OCI-LY1 (cell line): ENCODE measurements around the gene KIN.

ENCODE experiments used
- H2AFZ ChIP-seq: fragments of 200-600 bp; sonication (generic), shearing (Covaris generic); 2 replicates; pipeline ENCODE4 v1.6.0; 2014; ENCODE audit warnings: antibody characterized with exemption, mild to moderate bottlenecking, low read length
- H3F3A ChIP-seq: fragments of 200-600 bp; sonication (generic), shearing (Covaris generic); 2 replicates; pipeline ENCODE4 v1.6.0; 2014; ENCODE audit warnings: mild to moderate bottlenecking, antibody characterized with exemption, low read length, moderate library complexity; ENCODE audit not compliant: insufficient read depth
- H3K27ac ChIP-seq: fragments of 200-600 bp; sonication (generic); 2 replicates; pipeline ENCODE4 v1.5.1; 2014; ENCODE audit warnings: low read length, mixed run types, mild to moderate bottlenecking, low read depth; ENCODE audit not compliant: poor library complexity, severe bottlenecking
- H3K27me3 ChIP-seq: fragments of 200-600 bp; sonication (generic); 2 replicates; pipeline ENCODE4 v1.6.0; 2014; ENCODE audit warnings: antibody characterized with exemption, mild to moderate bottlenecking, low read length, moderate library complexity; ENCODE audit not compliant: insufficient read depth
- H3K36me3 ChIP-seq: fragments of 200-600 bp; sonication (generic); 2 replicates; pipeline ENCODE4 v1.6.1; 2014; ENCODE audit warnings: mild to moderate bottlenecking, antibody characterized with exemption, low read length, moderate library complexity, mixed read lengths; ENCODE audit not compliant: insufficient read depth
- H3K4me1 ChIP-seq: fragments of 200-600 bp; sonication (generic); 2 replicates; pipeline ENCODE4 v1.5.1; 2014; ENCODE audit warnings: mild to moderate bottlenecking, low read length, moderate library complexity; ENCODE audit not compliant: insufficient read depth, severe bottlenecking
- H3K4me2 ChIP-seq: fragments of 200-600 bp; sonication (generic), shearing (Covaris generic); 2 replicates; pipeline ENCODE4 v1.6.1; 2014; ENCODE audit warnings: low read length
- H3K4me3 ChIP-seq: fragments of 200-600 bp; sonication (generic); 2 replicates; pipeline ENCODE4 v1.5.1; 2014; ENCODE audit warnings: low read length, low read depth, mild to moderate bottlenecking, mixed read lengths; ENCODE audit not compliant: poor library complexity, severe bottlenecking
- H3K79me2 ChIP-seq: fragments of 200-600 bp; shearing (Covaris generic); 2 replicates; pipeline ENCODE4 v1.6.1; 2016; ENCODE audit warnings: mixed run types, low read length, mixed read lengths; ENCODE audit not compliant: insufficient read depth
- H3K9ac ChIP-seq: fragments of 200-600 bp; sonication (generic), shearing (Covaris generic); 2 replicates; pipeline ENCODE4 v1.6.1; 2014; ENCODE audit warnings: mild to moderate bottlenecking, low read length, mixed read lengths
- H3K9me2 ChIP-seq: fragments of 200-600 bp; sonication (generic), shearing (Covaris generic); 2 replicates; pipeline ENCODE4 v1.6.1; 2014; ENCODE audit warnings: low read depth, mild to moderate bottlenecking, low read length, mixed read lengths
- H3K9me3 ChIP-seq: fragments of 200-600 bp; shearing (Covaris generic); 2 replicates; pipeline ENCODE4 v1.6.1; 2014; ENCODE audit warnings: low read length, mixed read lengths
- H4K20me1 ChIP-seq: fragments of 200-600 bp; sonication (generic), shearing (Covaris generic); 2 replicates; pipeline ENCODE4 v1.6.0; 2016; ENCODE audit warnings: mild to moderate bottlenecking, low read length; ENCODE audit not compliant: insufficient read depth
- CTCF ChIP-seq: fragments of 200-600 bp; sonication (generic), shearing (Covaris generic); IDR thresholded peaks from 2 replicates; pipeline ENCODE4 v1.5.1; 2017; ENCODE audit warnings: mild to moderate bottlenecking, antibody characterized with exemption, low read length, moderate library complexity, mixed read lengths
- EZH2 ChIP-seq: fragments of 200-600 bp; sonication (generic), shearing (Covaris generic); IDR thresholded peaks from 2 replicates; pipeline ENCODE4 v1.8.0; 2017; ENCODE audit warnings: borderline replicate concordance, mixed run types, mild to moderate bottlenecking, antibody characterized with exemption, low read length, moderate library complexity, mixed read lengths

KIN gene

GRCh38 chr10:7808686-7809267 lies 21.0 kb upstream of the KIN start:
- no peak overlapping the region for H3K27ac ChIP-seq
- no peaks in the 10 kb centered on the region for H3K4me1 ChIP-seq
- TF ChIP-seq CTCF (no peak), EZH2 (no peak)
- H3K36me3 ChIP-seq: peaks cover 33% of the 10 kb centered on the region
- H3K4me3 ChIP-seq: no peak overlapping the region
- 0 out of 2 replicates have a peak, but pooled peaks cover 4% of the 10 kb centered on the region for H3F3A ChIP-seq
- no peak overlapping the region for H3K4me2 ChIP-seq
- no peaks in the 10 kb centered on the region for H3K9me2 ChIP-seq
- H4K20me1 ChIP-seq: no peaks in the 10 kb centered on the region
- H3K27me3 ChIP-seq: no peaks in the 10 kb centered on the region
- no peaks in the 10 kb centered on the region for H3K9me3 ChIP-seq
- H3K9ac ChIP-seq: no peak overlapping the region
- H3K79me2 ChIP-seq: no peaks in the 10 kb centered on the region
- H2AFZ ChIP-seq: no peak overlapping the region

GRCh38 chr10:7804741-7805140 lies 16.9 kb upstream of the KIN start:
- H3K4me2 ChIP-seq: no peak overlapping the region
- H3K36me3 ChIP-seq: peaks cover 71% of the 10 kb centered on the region
- H4K20me1 ChIP-seq: no peaks in the 10 kb centered on the region
- no peaks in the 10 kb centered on the region for H3F3A ChIP-seq
- no peaks in the 10 kb centered on the region for H3K4me1 ChIP-seq
- H3K79me2 ChIP-seq: no peaks in the 10 kb centered on the region
- H3K27me3 ChIP-seq: no peaks in the 10 kb centered on the region
- no peak overlapping the region for H3K9ac ChIP-seq
- no peaks in the 10 kb centered on the region for H3K9me3 ChIP-seq
- no peak for TF ChIP-seq CTCF
- TF ChIP-seq EZH2: no peak
- no peak overlapping the region for H2AFZ ChIP-seq
- no peak overlapping the region for H3K4me3 ChIP-seq
- no peak overlapping the region for H3K27ac ChIP-seq
- no peaks in the 10 kb centered on the region for H3K9me2 ChIP-seq

- no peaks in the 10 kb centered on the region for H3K27me3 ChIP-seq
- H3F3A ChIP-seq: no peaks in the 10 kb centered on the region
- H3K4me3 ChIP-seq: no peak overlapping the region
- peaks cover 76% of the 10 kb centered on the region for H3K36me3 ChIP-seq
- no peaks in the 10 kb centered on the region for H3K9me3 ChIP-seq
- H4K20me1 ChIP-seq: no peaks in the 10 kb centered on the region
- H3K79me2 ChIP-seq: no peaks in the 10 kb centered on the region
- H3K9ac ChIP-seq: no peak overlapping the region
- no peaks in the 10 kb centered on the region for H3K4me1 ChIP-seq
- no peak overlapping the region for H3K27ac ChIP-seq
- H3K9me2 ChIP-seq: no peaks in the 10 kb centered on the region
- no peak for TF ChIP-seq CTCF
- no peak for TF ChIP-seq EZH2
- no peak overlapping the region for H3K4me2 ChIP-seq
- no peak overlapping the region for H2AFZ ChIP-seq
These were observed 16.4 kb upstream of the KIN start for GRCh38 chr10:7804216-7804615.
